Gastroesophageal sphincter (tissue), 4 donors: Measurements from ENCODE around the gene NHSL1. TPM values are rescaled to one million over a fixed set of nuclear protein-coding genes. Genes with fewer than 3 reads are reported as not detected.

ENCODE experiments used
- ATAC-seq: fragments of 150-250 bp; one replicate; pipeline ENCODE4 v1.9.1; 2016; ENCODE audit warnings: mild to moderate bottlenecking, moderate library complexity
- H3K27ac ChIP-seq, 4 donors: fragments of 200-600 bp; sonication (generic) in 3 of 4; 1 replicate in 3 of 4; 2 replicates in 1 of 4; pipeline ENCODE4 v1.5.1; 2016 to 2019
- H3K27me3 ChIP-seq: fragments of 200-600 bp; sonication (generic); one replicate; pipeline ENCODE4 v1.5.1; 2019
- H3K36me3 ChIP-seq, 2 donors: fragments of 200-600 bp; sonication (generic); one replicate each; pipeline ENCODE4 v1.5.1; 2019; ENCODE audit warnings: control low read depth in 1 of 2
- H3K4me1 ChIP-seq, 3 donors: fragments of 200-600 bp; sonication (generic); 1 replicate in 2 of 3; 2 replicates in 1 of 3; pipeline ENCODE4 v1.5.1; 2016 to 2019; ENCODE audit warnings: control low read depth in 2 of 3
- H3K4me3 ChIP-seq, 2 donors: fragments of 200-600 bp; sonication (generic); one replicate each; pipeline ENCODE4 v1.5.1; 2019; ENCODE audit warnings: mild to moderate bottlenecking in 1 of 2, moderate library complexity in 1 of 2
- H3K9me3 ChIP-seq, 3 donors: fragments of 200-600 bp; sonication (generic); one replicate each; pipeline ENCODE4 v1.5.1; 2017 to 2019; ENCODE audit warnings: control low read depth in 2 of 3
- CTCF ChIP-seq, 4 experiments: fragments of 200-600 bp in 2 of 4; fragments of 450-650 bp in 2 of 4; sonication (generic) in 1 of 4; IDR thresholded peaks; one replicate each; pipeline ENCODE4 v1.5.1; 2017 to 2019; ENCODE audit warnings: antibody characterized with exemption in 4 of 4, mild to moderate bottlenecking in 2 of 4, moderate library complexity in 2 of 4
- EP300 ChIP-seq: sonication (generic); formaldehyde crosslinking; IDR thresholded peaks from one replicate; pipeline ENCODE4 v1.6.1; 2017; ENCODE audit warnings: antibody characterized with exemption, mild to moderate bottlenecking
- POLR2A ChIP-seq, 2 donors: fragments of 450-650 bp; IDR thresholded peaks; one replicate each; pipeline ENCODE4 v1.6.1; 2017; ENCODE audit warnings: antibody characterized with exemption in 2 of 2, mild to moderate bottlenecking in 2 of 2, moderate library complexity in 1 of 2
- POLR2AphosphoS5 ChIP-seq: sonication (generic); formaldehyde crosslinking; IDR thresholded peaks from one replicate; pipeline ENCODE4 v1.6.1; 2017; ENCODE audit warnings: antibody characterized with exemption
- WGBS, 2 donors: methylation state at CpG; one replicate each; pipeline ENCODE4 v1.1.5; 2018; ENCODE audit warnings: low coverage in 1 of 2; 5-methylcytosine and 5-hydroxymethylcytosine counted together
- total RNA-seq, 4 donors: library from RNA; depleted of rRNA; stranded (reverse); fragments of >200 nt; gene quantifications; one replicate each; pipeline ENCODE4 v1.1.0, GENCODE V29; 2016

NHSL1 gene
- total RNA-seq, 4 donors from 2014 or later: 5.7 to 9.3 (median 7.9) TPM

- WGBS, 2 donors: 77 to 88% methylated on average over 5 to 6 of the region's 7 CpGs
- Histone ChIP-seq H3K4me3 (no peak overlapping the region), H3K27me3 (no peaks in the 10 kb centered on the region), H3K36me3 (no peaks in the 10 kb centered on the region), H3K9me3 (no peaks in the 10 kb centered on the region), H3K4me1 (peaks cover 0 to 15% (median 6%) of the 10 kb centered on the region in 3 donors), H3K27ac (no peak overlapping the region)
- TF ChIP-seq POLR2AphosphoS5: no peak
- no peak for TF ChIP-seq POLR2A (IDR thresholded peaks at IDR 0.05)
- no peak for TF ChIP-seq EP300
- TF ChIP-seq CTCF (IDR thresholded peaks at IDR 0.05): no peak
- no peak for ATAC-seq
Measured at GRCh38 chr6:138523347-138524210, 24.3 kb upstream of the NHSL1 start.

GRCh38 chr6:138522611-138523010 lies 23.3 kb upstream of the NHSL1 start:
- no peak for ATAC-seq
- no peak overlapping the region for H3K27ac ChIP-seq

GRCh38 chr6:138521790-138522189 lies 22.5 kb upstream of the NHSL1 start:
- no peak overlapping the region for H3K27ac ChIP-seq
- no peak for ATAC-seq

More at GRCh38 chr6:138522611-138523010, 23.3 kb upstream of the NHSL1 start:
- Histone ChIP-seq H3K36me3 (no peaks in the 10 kb centered on the region), H3K4me1 (peaks cover 0 to 9% (median 2%) of the 10 kb centered on the region in 3 donors), H3K9me3 (peaks cover 0 to 2% (median 0%) of the 10 kb centered on the region in 3 donors), H3K27me3 (no peaks in the 10 kb centered on the region), H3K4me3 (no peak overlapping the region)
- TF ChIP-seq POLR2A (IDR thresholded peaks at IDR 0.05) (no peak), EP300 (no peak), CTCF (IDR thresholded peaks at IDR 0.05) (no peak), POLR2AphosphoS5 (no peak)
- 76 to 80% methylated on average over 3 to 4 of the region's 4 CpGs for WGBS, 2 donors

GRCh38 chr6:138520463-138520862 lies 21.2 kb upstream of the NHSL1 start:
- Histone ChIP-seq H3K27ac (no peak overlapping the region), H3K36me3 (no peaks in the 10 kb centered on the region), H3K9me3 (peaks cover 0 to 4% (median 0%) of the 10 kb centered on the region in 3 donors), H3K27me3 (no peaks in the 10 kb centered on the region), H3K4me1 (no peaks in the 10 kb centered on the region), H3K4me3 (no peak overlapping the region)
- WGBS, 2 donors: 46 to 56% methylated on average over 3 of the region's 3 CpGs
- peak; percentile 27 to 54 (median 50) for TF ChIP-seq CTCF (IDR thresholded peaks at IDR 0.05)
- no peak for TF ChIP-seq EP300
- TF ChIP-seq POLR2AphosphoS5: no peak
- ATAC-seq: no peak

More at GRCh38 chr6:138521790-138522189, 22.5 kb upstream of the NHSL1 start:
- peaks cover 0 to 4% (median 0%) of the 10 kb centered on the region in 3 donors for H3K9me3 ChIP-seq
- H3K4me1 ChIP-seq: peaks cover 0 to 4% (median 0%) of the 10 kb centered on the region in 3 donors
- H3K36me3 ChIP-seq: no peaks in the 10 kb centered on the region
- TF ChIP-seq CTCF (IDR thresholded peaks at IDR 0.05) (no peak), POLR2A (IDR thresholded peaks at IDR 0.05) (no peak), POLR2AphosphoS5 (no peak), EP300 (no peak)
- no peaks in the 10 kb centered on the region for H3K27me3 ChIP-seq
- WGBS, 2 donors: 73 to 79% methylated on average over 2 to 5 of the region's 5 CpGs
- H3K4me3 ChIP-seq: no peak overlapping the region

GRCh38 chr6:138518054-138518453 lies 18.8 kb upstream of the NHSL1 start:
- ATAC-seq: no peak
- Histone ChIP-seq H3K36me3 (no peaks in the 10 kb centered on the region), H3K27ac (no peak overlapping the region), H3K4me3 (no peak overlapping the region), H3K4me1 (no peaks in the 10 kb centered on the region), H3K27me3 (no peaks in the 10 kb centered on the region), H3K9me3 (peaks cover 0 to 4% (median 0%) of the 10 kb centered on the region in 3 donors)
- no peak for TF ChIP-seq POLR2A (IDR thresholded peaks at IDR 0.05)
- no peak for TF ChIP-seq EP300
- TF ChIP-seq CTCF (IDR thresholded peaks at IDR 0.05): no peak
- no peak for TF ChIP-seq POLR2AphosphoS5
